KG1 (cell line): ENCODE measurements around the gene OGT.
"Not testable (repeated sequence)": the region's sequence is repeated elsewhere in the genome, so short reads cannot be mapped to it uniquely, and the experiment has no call there.

Experiments used
- DNase-seq: peaks from one replicate; lab custom pipeline; 2025; lab: John Stamatoyannopoulos, UW

The OGT gene

DNA sequence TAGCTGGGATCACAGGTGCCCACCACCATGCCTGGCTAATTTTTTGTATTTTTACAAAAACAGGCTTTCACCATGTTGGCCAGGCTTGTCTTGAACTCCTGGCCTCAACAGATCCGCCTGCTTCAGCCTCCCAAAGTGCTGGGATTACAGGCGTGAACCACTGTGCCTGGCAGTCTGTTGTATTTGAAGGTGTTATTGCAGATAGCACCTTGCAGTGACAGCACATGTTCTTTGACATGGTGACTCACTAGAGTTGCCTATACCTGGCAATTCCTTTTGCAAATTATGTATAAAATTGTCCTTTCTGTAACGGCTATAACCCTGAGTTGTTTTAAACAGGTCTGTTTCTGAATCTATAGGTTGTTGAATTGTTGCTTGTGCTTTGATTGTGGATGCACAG lies 7.9 kb downstream of the OGT start:
- DNase-seq = no peak

DNA sequence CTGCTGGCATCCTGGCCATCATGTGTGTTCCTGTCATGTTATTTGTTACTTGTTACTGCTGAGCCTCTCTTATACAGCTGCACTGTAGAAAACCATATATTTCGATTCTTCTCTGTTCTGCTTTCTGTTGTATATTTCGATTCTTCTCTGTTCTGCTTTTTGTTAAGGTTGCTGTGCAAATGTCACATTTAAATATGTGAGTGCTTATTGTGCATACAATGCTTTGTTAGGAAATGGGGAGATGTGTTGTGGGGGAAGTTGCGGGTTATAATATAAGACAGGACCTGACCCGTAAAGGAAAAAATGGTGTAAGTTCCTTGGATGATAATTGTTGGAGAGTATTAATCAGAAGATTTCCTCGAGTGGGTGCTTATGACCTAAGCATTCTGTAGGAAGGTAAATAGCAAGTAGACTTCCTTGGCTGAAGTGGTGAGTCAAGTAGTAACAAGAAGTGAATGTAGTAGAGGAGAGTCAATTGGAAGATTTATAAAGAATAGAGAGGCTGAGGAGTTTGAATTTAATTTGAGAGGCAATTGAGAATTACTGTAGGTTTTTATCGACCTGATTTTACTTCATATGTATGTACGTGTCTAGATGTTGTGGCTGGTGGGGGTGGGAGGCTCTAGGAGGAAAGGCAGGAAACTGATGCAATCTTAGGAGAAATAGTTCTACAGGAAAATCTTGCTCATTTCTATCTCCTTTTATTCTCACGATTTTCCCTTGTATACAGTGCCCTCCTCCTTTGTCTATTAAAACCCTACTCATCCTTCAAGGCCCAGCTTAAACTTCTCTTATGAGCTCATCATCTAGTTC lies 8.5 kb downstream of the OGT start:
- no peak for DNase-seq

DNA sequence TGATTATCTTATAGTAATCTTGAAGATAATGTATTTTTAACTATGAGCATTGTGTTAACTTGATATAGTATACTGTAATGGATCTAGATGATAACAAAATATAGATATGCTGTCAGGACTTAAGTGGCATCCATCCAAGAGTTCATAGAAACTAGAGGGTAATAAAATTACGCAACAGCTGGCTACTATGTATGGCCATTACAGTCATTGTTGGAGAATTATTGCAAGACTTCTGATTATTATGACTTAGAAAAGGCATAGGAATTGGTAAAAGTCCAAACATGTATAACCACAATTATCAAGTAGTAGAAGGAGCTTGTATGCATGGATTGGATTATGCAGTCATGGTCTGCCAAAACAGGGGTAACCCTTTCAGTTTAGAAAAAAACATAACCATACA lies 9.5 kb downstream of the OGT start:
- DNase-seq = no peak

DNA sequence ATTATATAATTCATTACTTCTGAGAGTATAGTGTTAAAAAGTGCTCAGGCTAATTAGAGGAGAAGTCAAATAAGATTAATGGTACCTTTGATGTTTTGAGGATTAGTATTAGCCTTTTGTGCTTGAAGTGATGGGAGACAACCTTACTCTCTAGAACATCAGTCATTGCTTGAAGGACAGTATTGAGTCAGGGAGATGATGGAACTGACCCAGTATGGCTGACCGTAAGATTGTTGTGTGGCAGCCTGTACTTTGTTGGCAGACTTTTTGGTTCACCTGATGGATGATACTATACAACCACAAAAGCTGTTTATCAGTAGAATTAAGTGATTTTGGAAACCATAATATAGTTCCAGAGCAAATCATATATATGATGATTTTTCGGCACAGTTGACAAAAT lies 9.9 kb downstream of the OGT start:
- no peak for DNase-seq

DNA sequence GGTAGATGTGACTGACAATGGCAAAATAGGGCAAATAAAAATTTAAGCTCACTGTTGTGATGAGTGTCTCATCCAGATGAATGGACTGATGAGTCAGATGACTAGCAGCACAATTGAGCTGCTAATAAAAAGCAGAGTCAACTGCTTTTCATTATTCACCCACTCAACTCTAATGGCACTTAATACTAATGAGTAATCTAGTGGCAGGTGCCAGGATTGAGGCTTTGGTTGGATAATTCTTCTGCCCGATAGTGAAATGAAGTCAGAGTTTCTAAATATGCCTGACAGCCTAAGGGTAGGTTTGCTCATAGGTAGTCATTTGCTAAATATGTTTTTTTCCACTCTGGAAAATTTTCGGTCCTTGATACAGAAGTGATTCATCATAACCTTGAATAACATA lies 10.4 kb downstream of the OGT start:
- no peak for DNase-seq

DNA sequence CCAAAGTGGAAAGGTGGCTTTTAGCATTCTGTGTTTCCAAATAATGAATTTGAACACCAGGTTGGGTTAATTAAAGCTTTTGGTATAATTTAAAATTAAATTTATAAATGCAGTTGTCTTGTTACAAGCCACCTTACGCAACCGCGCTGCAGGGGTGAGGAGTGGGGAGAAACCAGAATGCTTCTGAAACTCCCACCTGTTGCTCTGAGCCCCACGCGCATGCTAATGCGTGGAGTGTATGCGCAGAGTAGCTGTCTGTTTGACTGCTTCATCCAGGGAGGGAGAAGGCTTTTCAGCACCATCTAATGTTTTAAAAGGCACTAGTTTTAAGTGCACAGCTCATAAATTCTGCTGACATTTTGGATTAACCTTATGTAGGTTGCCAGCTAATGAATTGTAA lies 12.5 kb downstream of the OGT start:
- no peak for DNase-seq

DNA sequence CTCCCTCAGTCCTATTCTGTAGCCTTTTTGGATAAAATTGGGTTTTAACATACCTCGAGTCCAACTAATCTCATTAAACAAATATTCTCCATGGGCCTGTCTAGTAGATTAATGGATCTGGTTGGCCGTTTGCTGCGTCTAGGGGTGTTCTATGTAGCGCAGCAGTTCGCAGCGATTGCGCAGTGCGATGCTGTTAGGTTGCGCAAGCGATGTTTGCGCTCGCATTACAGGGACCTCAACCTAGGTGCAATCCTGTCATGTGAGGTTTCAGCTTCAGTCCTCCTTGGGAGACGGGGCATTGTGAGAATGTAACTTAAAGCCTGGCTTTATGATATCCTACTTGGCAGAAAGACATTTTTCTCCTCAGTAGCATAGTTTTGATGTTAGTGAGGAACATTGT lies 14.0 kb downstream of the OGT start:
- DNase-seq = no peak

DNA sequence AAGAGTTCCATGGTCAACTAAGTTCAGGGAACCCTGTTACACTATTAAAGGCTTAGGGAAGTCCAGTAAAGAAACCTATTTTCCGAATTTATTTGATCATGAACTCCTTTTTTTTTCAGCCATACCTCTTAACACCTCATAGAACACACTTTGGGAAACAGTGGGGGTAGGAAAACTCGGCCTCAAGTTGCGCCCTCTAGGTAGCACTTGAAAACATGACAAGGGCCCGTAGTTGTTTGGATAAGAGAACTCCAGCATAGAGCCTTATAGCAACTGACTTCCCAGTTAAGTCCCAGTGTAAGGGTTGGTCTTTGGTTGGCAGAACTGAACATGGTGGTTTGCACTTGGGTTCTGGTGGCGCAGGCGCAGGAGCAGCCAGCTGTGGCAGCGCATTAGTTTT lies 14.4 kb downstream of the OGT start:
- no peak for DNase-seq

DNA sequence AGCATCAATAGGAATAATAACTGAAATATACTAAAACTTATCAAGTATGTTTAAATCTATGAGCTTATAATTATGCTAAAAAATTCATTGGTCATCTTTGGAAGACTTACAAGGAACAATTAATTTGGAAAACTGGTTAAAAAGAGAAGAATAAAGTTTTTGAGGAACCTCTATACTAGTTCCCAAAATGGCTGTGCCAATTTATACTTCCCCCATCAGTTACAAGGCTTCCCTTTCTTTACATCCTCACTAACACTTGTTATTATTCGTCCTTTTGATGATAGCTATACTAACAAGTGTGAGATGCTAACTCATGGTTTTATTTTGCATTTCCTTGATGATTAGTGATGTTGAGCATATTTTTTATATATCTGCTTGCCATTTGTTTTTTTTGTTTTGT lies 17.1 kb downstream of the OGT start:
- DNase-seq = no peak

DNA sequence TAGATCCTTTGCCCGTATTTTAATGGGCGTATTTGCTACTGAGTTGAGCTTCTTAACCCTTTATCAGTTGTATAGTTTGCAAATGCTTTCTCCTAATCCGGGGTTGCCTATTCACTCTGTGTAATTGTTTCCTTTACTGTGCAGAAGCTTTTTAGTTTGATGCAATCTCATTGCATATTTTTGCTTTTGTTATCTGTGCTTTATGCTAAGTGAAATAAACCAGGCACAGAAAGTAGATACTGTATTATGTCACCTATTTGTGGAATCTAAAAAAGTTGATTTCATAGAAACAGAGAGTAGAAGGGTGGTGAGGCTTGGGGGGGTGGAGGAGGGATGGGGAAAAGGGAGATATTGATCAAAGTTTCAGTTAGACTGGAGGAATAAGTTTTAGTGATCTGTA lies 17.7 kb downstream of the OGT start:
- DNase-seq = no peak

DNA sequence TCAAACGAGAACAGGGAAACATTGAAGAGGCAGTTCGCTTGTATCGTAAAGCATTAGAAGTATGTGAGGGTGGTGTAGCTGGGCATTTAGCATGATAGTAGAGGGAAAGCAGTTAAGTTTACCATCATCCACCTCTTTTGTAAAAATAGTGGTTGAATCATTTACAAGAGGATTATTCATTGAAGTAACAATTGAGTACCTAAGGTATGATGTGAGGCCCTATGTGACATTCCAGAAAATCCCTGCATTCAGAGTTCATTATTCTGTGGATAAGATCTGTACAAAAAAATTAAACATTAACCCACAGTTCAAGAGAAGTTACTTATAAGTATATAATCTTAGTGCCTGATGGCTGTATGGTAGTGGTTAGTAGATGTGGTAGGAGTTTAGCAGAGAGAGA lies 23.1 kb downstream of the OGT start:
- no peak for DNase-seq

DNA sequence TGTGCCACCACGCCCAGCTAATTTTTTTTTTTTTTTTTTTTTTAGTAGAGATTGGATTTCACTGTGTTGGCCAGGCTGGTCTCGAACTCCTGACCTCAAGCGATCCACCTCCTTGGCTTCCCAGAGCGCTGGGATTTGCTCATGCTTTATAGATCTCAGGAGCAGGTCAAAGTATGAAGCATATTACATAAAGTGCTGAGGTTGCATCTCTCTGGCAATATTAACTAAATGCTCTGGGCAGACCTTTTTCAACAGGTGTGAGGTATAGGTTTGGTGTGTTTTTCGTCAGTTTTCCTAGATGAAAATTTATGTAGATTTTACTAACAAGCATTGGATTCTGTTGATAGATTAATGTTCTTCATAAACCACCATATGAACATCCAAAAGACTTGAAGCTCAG lies 26.0 kb downstream of the OGT start:
- no peak for DNase-seq

DNA sequence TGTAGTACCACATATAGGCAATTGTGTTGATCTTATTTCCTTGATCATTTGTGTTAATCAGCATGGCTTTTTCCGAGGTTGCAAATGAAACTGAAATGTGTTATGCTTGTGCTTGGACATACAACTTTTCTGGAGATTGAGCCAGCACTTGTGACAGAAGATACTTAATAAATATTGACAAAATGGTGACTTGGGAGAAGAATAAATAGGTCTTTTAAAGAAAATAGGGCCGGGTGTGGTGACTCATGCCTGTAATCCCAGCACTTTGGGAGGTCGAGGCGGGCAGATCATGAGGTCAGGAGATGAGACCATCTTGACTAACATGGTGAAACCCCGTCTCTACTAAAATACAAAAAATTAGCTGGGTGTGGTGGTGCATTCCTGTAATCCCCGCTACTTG lies 26.9 kb downstream of the OGT start:
- not testable (repeated sequence) for DNase-seq

DNA sequence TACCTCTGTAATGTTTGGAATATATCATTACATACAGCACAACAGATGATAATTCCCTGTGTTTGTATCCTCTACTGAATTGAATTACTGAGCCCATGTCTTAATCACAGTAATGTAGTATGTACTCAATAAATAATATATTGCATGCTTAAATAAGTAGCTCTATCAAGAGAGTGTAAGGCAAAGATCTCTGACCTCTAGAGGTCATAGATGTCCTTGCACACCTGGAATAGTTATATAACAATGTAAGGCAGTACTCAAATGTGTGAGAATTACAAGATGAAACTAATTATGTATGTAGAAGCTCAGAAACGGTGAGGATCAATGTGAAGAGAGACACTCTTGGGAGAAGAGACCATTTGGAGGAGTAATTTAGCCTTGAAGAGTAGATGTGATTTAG lies 31.0 kb downstream of the OGT start:
- DNase-seq = no peak

DNA sequence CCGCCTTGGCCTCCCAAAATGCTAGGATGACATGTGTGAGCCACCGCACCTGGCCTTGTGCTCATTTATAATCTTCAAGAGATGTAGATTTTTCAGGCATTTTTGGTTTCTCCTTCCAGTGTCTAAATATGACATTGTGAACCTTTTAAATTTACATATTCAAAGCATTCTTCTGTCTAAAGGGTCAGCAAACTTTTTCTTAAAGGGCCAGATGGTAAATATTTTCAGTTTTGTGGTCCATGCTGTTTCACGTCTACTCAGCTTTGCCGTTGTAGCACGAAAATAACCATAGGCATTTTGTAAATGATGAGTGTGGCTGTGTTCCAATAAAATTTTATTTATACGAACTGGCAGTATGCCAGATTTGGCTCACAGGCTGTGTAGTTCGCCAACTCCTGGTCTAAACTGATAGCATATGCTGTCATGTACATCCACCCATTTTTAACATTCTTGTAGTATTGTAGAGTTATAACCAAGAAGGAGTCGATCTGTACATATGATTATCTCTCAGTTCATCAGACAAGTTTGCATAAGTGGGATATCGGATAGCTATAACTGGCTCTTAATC lies 32.7 kb downstream of the OGT start:
- no peak for DNase-seq

DNA sequence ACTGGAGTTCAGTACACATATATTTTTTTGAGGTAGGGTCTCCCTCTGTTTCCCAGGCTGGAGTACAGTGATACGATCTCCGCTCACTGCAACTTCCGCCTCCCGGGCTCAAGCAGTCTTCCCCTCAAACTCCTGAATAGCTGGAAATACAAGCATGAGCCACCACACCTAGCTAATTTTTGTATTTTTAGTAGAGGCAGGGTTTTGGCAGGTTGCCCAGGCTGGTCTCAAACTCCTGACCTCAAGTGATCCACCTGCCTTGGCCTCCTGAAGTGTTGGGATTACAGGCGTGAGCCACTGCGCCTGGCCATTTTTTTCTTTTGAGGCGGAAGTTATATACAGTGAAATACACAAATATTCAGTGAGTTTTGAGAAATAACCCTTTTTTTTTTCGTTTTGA lies 38.5 kb downstream of the OGT start:
- not testable (repeated sequence) for DNase-seq

DNA sequence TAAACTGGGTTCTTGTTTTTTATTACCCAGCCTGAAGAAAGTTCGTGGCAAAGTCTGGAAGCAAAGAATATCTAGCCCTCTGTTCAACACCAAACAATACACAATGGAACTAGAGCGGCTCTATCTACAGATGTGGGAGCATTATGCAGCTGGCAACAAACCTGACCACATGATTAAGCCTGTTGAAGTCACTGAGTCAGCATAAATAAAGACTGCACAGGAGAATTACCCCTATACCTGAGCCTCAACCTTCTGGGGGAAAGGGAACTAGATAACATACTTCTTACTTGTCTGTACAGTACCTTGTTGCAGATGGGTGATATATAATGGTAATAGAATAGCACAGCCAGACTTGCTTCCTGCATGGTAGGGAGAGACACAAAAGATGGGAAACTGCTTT lies 40.7 kb downstream of the OGT start:
- no peak for DNase-seq

DNA sequence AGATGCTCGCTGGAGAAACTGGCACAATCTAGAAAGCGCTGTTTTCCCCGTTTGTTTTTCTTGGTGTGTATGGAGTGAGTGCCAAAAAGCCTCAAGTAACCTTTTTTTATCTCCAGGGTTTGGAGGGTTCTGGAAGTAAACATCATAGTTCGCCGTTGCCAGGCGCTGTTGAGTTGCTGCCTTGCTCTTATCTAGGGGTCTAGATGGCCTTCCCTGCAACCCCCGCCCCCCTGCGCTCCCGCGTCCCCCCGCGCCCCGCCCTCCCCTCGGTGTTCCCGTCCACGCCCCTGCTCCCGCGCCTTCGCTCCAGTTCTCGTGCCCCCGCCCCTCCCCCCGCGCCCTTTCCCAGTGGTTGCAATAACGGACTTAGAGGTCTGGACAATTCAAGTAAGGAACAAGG lies 44.8 kb downstream of the OGT start:
- DNase-seq = no peak

DNA sequence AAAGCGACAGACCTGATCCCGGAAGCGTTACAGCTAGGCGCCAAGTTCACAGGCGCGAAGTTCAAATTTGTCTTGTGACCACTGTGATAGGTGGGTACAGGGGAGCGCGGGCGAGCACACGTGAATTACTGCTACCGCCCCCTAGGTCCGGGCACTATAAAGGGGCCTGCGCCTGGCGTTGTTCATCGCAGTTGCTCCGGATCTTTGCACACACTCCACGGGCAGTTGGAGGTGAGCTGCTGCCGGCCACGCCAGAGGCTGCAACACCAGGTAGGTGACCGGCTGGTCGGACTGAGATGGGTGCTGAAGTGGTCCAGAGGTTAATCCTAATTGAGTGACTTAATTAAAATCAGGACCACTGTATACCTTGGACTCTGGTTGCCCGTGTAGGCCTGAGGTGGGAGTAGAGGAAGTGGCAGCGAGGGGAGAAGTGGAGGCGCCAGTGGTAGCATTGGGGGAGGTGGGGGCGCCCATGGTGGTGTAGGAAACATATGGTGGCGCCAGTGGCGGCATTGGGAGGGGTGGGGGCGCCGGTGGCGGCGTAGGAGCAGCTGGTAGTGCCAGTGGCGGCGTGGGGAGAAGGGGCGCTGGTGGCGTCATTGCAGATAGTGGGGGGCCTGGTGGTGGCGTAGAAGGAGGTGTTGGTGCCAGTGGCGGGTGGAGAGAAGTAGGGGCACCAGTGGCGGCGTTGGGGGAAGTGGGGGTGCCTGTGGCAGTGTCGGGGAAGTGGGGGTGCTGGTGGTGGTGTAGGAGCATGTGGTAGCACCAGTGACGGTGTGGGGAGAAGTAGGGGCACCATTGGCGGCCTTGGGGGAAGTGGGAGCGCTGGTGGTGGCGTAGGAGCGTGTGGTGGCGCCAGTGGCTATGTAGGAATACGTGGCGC lies 45.6 kb downstream of the OGT start, which contains the start of gene GCNA:
Gene GCNA, plus strand, starts transcription at position 185 of the 883 bp plus-strand sequence. CDS start 2,385 bp downstream, outside the sequence.
- DNase-seq = no peak

DNA sequence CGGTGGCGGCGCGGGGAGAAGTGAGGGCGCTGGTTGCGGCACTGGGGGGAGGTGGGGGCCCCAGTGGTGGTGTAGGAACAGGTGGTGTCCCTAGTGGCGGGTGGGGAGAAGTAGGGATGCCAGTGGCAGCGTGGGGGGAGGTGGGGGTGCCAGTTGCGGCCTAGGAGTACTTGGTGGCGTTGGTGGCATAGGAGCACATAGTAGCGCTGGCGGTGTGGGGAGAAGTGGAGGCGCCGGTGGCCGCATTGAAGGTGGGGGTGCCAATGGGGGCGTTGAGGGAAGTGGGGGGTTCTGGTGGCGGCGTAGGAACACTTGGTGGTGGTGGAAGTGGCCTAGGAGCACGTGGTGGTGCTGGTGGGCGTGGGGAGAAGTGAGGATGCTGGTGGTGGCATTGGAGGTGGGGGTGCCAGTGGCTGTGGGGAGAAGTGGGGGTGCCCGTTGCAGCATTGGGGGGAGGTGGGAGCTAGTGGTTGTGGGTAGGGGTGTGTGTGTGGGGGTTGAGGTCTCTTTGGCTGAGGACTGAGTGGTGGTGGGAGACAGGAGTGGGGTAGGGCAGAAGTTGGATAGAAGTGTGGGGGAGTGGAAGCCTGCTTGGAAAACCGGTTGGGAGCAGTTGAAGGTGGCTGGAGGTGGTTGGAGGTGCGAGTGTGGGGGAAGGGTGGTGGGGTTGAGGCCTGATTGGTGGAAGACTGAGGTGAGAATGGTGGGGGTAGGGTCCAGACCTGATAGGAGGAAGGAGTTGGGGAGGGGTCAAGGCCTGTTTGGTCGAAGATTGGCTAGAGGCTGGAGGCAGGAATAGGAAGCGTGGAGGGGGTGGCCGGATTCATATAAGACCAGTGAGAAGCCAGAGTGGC lies 46.5 kb downstream of the OGT start:
- DNase-seq = no peak

DNA sequence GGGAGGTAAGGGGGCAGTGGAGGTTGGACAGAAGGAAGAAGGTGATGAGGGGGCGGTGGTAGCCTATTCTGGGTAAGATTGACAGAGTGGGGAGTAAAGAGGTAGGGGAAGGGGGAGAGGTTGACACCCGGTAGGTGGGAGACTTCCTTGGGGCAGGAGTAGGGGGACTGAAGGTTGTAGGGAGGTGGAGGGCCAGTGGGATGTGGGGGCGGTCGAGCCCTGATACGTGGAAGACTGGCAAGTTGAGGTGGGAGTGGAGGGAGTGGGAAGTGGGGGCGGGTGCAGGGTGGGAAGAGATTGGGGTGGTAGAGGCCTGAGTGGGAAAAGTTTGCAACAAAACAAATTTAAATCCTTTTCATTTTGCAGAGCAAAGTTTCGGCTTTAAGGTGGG lies 47.1 kb downstream of the OGT start:
- DNase-seq = no peak

DNA sequence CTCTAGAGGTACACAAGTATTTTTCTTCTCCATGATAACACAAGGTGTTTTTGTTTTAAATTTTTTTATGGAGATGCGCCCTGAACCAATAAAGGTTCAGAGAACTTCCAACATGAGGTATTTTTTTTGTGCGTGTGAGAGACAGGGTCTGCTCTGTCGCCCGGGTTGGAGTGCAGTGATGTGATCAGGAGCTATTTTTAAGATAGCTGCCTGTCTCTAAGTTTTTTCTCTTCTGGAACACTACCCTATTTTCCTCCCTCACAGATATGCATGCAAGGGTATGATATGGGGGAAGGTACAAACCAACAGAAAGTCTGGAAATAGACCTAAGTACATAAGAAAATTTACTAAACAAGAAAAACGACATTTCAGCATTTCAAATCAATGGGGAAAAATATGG lies 48.3 kb downstream of the OGT start:
- no peak for DNase-seq
